Stimulated activated CD8-positive, alpha-beta memory T cell treated with anti-CD3 and anti-CD28 coated beads, Interleukin-15, amount 100 ng/mL, for 1 hour (primary cell): ENCODE results near the gene FSTL1.
"Not testable (repeated sequence)": the region's sequence is repeated elsewhere in the genome, so short reads cannot be mapped to it uniquely, and the experiment has no call there.

ENCODE experiments used
- DNase-seq: peaks from one replicate; pipeline ENCODE4 v3.0.0-alpha.2; 2020; ENCODE audit warnings: low read depth

Gene FSTL1

GRCh38 chr3:120418446-120418845 lies 32.3 kb downstream of the FSTL1 start:
- no peak for DNase-seq

- DNase-seq, result peak; percentile 67
These were observed 33.4 kb downstream of the FSTL1 start for GRCh38 chr3:120417272-120417911.

GRCh38 chr3:120416868-120417267 lies 33.9 kb downstream of the FSTL1 start:
- DNase-seq, result no peak

- DNase-seq, result no peak
These were observed 35.0 kb downstream of the FSTL1 start for GRCh38 chr3:120415756-120416155.

DNA sequence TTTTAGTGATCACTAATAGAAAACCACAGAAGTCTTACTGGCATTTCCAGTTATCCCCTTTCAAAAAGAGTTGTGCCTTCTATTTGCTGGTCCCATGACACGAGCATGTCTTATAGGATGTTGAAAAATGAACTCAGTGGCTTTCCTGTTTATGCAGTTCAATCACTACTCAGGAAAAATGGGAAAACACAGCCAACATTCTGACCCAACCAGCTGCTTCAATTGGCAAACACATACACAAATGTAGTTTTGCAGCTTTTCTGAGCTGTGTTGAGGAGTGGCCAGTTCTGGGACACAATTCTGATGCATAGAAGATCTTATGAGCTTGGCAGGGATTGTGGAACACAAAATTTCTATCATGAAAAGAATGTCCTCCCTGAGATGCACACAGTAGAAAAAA lies 40.3 kb downstream of the FSTL1 start:
- DNase-seq, result no peak

DNA sequence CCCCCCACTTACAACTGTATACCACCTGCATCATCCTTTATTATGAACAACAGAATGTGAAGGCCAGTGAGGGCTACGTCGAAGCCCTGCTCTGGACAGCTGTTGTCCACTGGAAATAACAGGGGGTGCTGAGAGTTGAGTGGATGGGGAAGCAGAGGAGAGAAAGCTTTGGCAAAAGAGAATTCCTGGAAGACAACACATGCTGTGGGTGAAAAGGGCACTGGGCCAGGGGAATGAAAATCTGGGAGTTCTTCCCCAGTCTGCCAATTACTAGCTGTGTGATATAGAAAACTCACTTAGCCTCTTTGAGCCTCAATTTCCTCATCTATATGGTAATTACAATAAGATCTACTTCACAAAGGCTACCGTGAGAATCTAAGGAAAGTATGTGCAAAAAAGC lies 40.7 kb downstream of the FSTL1 start:
- DNase-seq, result no peak

- no peak for DNase-seq
These were observed 43.1 kb downstream of the FSTL1 start for GRCh38 chr3:120407508-120408287.

GRCh38 chr3:120404876-120405275 lies 45.9 kb downstream of the FSTL1 start:
- no peak for DNase-seq

GRCh38 chr3:120402257-120402656 lies 48.5 kb downstream of the FSTL1 start:
- no peak for DNase-seq

- no peak for DNase-seq
These were observed 51.4 kb downstream of the FSTL1 start for GRCh38 chr3:120399372-120399771.

DNA sequence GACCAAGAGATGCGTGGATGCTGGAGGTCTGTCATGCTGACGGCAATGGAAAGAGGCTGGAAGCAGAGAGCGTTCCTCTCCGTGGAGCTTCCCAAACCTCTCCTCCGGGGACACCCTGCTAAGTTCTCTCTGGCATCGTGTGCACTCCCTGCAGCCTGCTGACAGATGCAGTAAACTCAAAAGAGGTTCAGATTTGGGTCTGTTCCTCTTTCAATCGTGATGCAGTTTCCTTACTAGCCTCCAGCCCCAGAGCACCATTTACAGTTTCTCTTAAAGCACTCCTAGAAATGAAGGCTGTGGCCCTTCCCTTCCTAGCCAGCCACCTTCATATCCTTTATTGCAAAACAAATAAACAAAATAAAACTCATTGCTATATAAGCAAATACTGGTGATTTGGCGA lies 54.3 kb downstream of the FSTL1 start:
- no peak for DNase-seq

- no peak for DNase-seq
These were observed 56.4 kb downstream of the FSTL1 start for GRCh38 chr3:120394347-120394746.

- DNase-seq, result no peak
These were observed 57.0 kb downstream of the FSTL1 start for GRCh38 chr3:120393761-120394160.

GRCh38 chr3:120393243-120393642 lies 57.5 kb downstream of the FSTL1 start:
- no peak for DNase-seq

GRCh38 chr3:120382941-120383447 lies 67.8 kb downstream of the FSTL1 start:
- DNase-seq, result no peak

- DNase-seq, result no peak
These were observed 69.3 kb downstream of the FSTL1 start for GRCh38 chr3:120381503-120381902.

DNA sequence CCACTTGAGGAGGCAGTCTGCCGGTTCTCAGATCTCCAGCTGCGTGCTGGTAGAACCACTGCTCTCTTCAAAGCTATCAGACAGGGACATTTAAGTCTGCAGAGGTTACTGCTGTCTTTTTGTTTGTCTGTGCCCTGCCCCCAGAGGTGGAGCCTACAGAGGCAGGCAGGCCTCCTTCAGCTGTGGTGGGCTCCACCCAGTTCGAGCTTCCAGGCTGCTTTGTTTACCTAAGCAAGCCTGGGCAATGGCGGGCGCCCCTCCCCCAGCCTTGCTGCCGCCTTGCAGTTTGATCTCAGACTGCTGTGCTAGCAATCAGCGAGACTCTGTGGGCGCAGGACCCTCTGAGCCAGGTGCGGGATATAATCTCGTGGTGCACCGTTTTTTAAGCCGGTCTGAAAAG lies 72.8 kb downstream of the FSTL1 start:
- not testable (repeated sequence) for DNase-seq

DNA sequence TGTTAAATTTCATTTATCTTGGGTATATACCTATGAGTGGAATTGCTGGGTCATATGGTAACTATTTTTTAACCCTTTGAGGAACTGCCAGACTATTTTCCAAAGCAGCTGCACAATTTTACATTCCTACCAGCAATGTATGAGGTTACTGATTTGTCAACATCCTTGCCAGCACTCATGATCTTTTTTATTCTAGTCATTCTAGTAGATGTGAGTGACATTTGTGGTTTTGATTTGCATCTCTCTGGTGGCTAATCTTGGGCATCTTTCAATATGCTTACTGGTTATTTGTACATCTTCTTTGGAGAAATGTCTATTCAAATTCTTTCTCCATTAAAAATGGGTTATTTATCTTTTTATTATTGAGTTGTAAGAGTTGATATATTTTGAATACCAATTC lies 80.3 kb downstream of the FSTL1 start:
- DNase-seq, result no peak

DNA sequence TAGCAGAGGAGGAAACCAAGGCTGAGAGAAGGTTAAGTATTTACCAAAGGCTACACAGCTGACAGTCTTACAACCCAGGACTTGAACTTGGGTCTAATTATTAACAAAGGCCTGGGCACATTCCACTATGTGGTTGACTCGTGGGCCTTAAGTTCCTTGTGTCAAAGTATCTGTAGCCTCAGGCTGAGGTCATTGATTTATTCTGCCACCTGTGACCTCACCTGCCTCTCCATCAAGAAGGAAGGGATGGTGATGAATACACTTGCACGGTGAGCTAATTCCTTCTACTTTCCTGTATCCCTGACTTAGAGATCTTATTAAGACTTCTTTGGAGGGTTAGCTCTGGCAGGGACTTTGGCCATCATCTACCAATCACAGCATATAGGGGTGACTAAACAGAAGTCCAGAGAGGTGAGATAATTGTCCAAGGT lies 81.7 kb downstream of the FSTL1 start:
- DNase-seq, result no peak

DNA sequence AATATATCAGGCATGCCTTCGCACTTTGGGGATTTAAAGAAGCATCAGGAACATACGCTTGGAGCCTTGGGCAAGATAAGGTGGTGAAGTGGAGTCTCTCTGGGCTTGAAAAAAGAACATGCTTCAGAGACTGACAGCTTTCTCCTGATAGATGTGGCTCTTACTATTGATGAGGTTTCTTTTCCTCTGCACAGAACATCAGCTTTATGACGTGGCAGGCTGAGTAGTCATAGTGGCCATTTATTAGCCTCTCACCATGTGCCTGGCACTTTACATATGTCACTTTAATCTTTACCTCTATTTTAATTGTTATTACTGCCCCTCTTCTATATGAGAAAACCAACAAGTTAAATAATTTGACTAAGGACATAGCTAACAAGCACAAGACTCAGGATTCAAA lies 82.6 kb downstream of the FSTL1 start:
- no peak for DNase-seq

- no peak for DNase-seq
These were observed 86.0 kb downstream of the FSTL1 start for GRCh38 chr3:120364821-120365220.

DNA sequence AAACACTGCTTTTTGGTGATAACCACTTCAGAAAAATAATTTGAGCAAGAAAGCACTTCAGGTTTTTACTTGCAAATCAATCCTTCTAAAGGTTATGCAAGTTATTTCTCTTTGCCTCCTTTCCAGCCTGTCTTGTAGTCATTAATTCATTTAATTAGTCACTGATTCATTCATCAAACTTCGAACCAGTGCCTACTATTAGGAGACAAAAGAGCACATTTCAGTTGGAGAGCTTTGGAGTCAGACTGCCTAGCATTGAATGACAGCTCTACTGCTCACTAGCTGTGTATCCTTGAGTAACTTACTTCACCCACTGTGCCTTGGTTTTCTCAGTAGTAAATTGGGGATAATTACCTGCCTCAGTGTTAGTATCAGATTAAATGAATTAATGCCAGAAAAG lies 86.7 kb downstream of the FSTL1 start:
- DNase-seq, result no peak

- DNase-seq, result no peak
These were observed 93.0 kb downstream of the FSTL1 start for GRCh38 chr3:120357807-120358206.

DNA sequence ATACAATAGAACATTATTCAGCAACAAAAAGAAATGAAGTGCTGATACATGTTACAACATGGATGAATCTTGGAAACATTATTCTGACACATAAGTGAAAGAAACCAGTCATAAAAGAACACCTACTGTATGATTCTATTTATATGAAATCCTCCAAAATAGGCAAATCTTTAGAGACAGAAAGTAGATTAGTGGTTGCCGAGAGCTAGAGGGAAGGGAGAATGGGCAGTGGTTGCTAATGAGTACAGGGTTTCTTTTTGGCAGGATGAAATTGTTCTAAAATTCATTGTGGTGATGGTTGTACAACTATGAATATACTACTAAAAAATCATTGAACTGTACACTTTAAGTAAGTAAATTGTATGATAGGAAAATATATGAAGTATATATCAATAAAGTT lies 95.3 kb downstream of the FSTL1 start:
- DNase-seq, result no peak
